NT2/D1 (cell line): ENCODE results near the gene SELENOI.

Experiments
- DNase-seq: peaks from one replicate; pipeline ENCODE4 v3.0.0-alpha.2; 2011; ENCODE audit warnings: low read depth, low spot score
- H3K27me3 ChIP-seq: 2 replicates; pipeline ENCODE4 v1.6.0; 2011; ENCODE audit warnings: mild to moderate bottlenecking; ENCODE audit not compliant: insufficient read length, insufficient read depth
- H3K36me3 ChIP-seq: 2 replicates; pipeline ENCODE4 v1.6.1; 2011; ENCODE audit warnings: mild to moderate bottlenecking, low read length, mixed read lengths; ENCODE audit not compliant: insufficient read depth, insufficient read length
- H3K4me1 ChIP-seq: 2 replicates; pipeline ENCODE4 v1.5.1; 2011; ENCODE audit not compliant: insufficient read depth, insufficient read length
- H3K4me3 ChIP-seq: 2 replicates; pipeline ENCODE4 v1.5.1; 2011; ENCODE audit warnings: low read depth; ENCODE audit not compliant: insufficient read length
- H3K9ac ChIP-seq: 2 replicates; pipeline ENCODE4 v1.6.0; 2011; ENCODE audit warnings: low read depth; ENCODE audit not compliant: insufficient read length
- H3K9me3 ChIP-seq: 2 replicates; pipeline ENCODE4 v1.5.1; 2011; ENCODE audit warnings: mild to moderate bottlenecking, low read length; ENCODE audit not compliant: insufficient read depth
- SUZ12 ChIP-seq: IDR thresholded peaks from 2 replicates; pipeline ENCODE4 v1.6.1; 2011; ENCODE audit not compliant: insufficient read length, insufficient read depth; ENCODE audit errors: extremely low read depth
- YY1 ChIP-seq: IDR thresholded peaks from 2 replicates; pipeline ENCODE4 v1.6.1; 2011; ENCODE audit not compliant: insufficient read length, insufficient read depth
- ZNF274 ChIP-seq: IDR thresholded peaks from 2 replicates; pipeline ENCODE4 v1.6.1; 2011; ENCODE audit warnings: mild to moderate bottlenecking, low read depth, low read length

SELENOI gene

GRCh38 chr2:26442707-26443106, 96.8 kb downstream of the SELENOI start:
- no peaks in the 10 kb centered on the region for H3K27me3 ChIP-seq
- no peak overlapping the region for H3K9ac ChIP-seq
- TF ChIP-seq ZNF274 (no peak), SUZ12 (no peak), YY1 (no peak)
- no peak for DNase-seq
- no peaks in the 10 kb centered on the region for H3K9me3 ChIP-seq
- H3K4me1 ChIP-seq: no peaks in the 10 kb centered on the region
- no peaks in the 10 kb centered on the region for H3K36me3 ChIP-seq
- H3K4me3 ChIP-seq: no peak overlapping the region

- H3K4me3 ChIP-seq: no peak overlapping the region
- TF ChIP-seq ZNF274: no peak
- TF ChIP-seq YY1: no peak
- TF ChIP-seq SUZ12: no peak
- no peaks in the 10 kb centered on the region for H3K4me1 ChIP-seq
- H3K9ac ChIP-seq: no peak overlapping the region
- H3K9me3 ChIP-seq: no peaks in the 10 kb centered on the region
- H3K27me3 ChIP-seq: no peaks in the 10 kb centered on the region
- DNase-seq: no peak
- no peaks in the 10 kb centered on the region for H3K36me3 ChIP-seq
Measured at GRCh38 chr2:26444236-26444635, 98.3 kb downstream of the SELENOI start.
